ENCODE results near the gene EEIG2. TPM values are rescaled to one million over a fixed set of nuclear protein-coding genes. Genes with fewer than 3 reads are reported as not detected.

The EEIG2 gene
- total and polyA plus RNA-seq, 9 of the 15 experiments (the other 6 are each of a cell fraction or from before 2014, with no cell fraction given), result 6.1 to 26.9 (median 15.2) TPM

DNA sequence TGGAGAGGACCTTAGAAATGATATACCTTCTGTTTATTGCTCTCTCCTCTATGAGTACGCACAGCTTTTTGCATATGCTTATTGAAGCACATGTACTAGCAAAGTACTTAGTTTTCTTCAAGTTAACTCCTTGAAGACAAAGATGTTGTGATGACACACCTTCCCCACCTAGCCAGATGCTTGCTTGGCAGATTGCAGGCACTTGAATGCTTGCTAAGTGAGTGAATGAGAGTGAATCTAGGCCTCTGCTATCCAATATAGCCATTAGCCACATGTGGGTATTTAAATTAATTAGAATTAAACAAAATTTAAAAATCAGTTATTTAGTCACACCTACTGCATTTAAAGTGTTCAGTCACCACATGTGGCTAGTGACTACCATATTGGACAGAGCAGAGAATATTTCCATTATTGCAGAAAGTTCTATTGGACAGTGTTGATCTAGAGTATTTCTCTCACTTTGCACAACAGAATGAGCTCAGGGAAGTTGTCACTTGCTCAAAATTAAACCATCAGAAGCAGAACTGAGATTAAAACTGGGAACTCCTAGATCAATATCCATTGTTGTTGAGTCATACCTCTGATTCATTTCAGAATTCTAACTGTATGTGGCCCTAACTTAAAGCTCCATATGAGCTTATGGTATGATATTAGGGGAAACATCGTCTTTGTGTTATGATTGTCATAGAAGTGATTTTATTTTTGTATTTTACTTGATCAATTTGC lies 8.6 kb upstream of the EEIG2 start:
- CTCF ChIA-PET (ENCODE audit: low intra/inter-chr PET ratio), result no interaction called here
- Histone ChIP-seq H4K20me1 (replicated peaks; ENCODE audit: control insufficient read depth, insufficient read depth, low read length) (no peaks in the 10 kb centered on the region), H3K4me3 (no peak overlapping the region), H3K4me2 (ENCODE audit: insufficient read depth, low read length) (no peak overlapping the region), H3K27ac (ENCODE audit: extremely low read depth, low read depth, low read length) (no peak overlapping the region), H3K4me1 (replicated peaks in 1 of 2; ENCODE audit: control insufficient read depth in 2 of 2, insufficient read depth in 2 of 2, low read length in 2 of 2) (peaks cover 0 to 20% of the 10 kb centered on the region in 2 experiments; a peak in 4 of 5 replicates), H3K9me3 (replicated peaks; ENCODE audit: control insufficient read depth, insufficient read depth, low read depth, low read length) (no peaks in the 10 kb centered on the region), H3K79me2 (ENCODE audit: control insufficient read depth, insufficient read depth, low read length) (no peaks in the 10 kb centered on the region), H2AFZ (ENCODE audit: low read depth, low read length) (no peak overlapping the region), H3K9ac (ENCODE audit: insufficient read depth in 1 of 2, low read depth in 2 of 2, low read length in 2 of 2) (no peak overlapping the region), H3K9me1 (ENCODE audit: control insufficient read depth, insufficient read depth, low read length) (no peaks in the 10 kb centered on the region), H3K36me3 (ENCODE audit: control insufficient read depth, insufficient read depth, low read length) (no peaks in the 10 kb centered on the region), H3K27me3 (ENCODE audit: control insufficient read depth in 2 of 2, insufficient read depth in 2 of 2, low read length in 2 of 2) (no peaks in the 10 kb centered on the region)
- FAIRE-seq, result no peak
- TF ChIP-seq CEBPG (CRISPR knock-in tag; IDR thresholded peaks at IDR 0.05) (no peak), CEBPG (tag; conservative IDR thresholded peaks at IDR 0.05 in 1 of 2, IDR thresholded peaks at IDR 0.05 in 1 of 2) (0 out of 4 replicates have a peak, but pooled peaks of 1 of the 2 experiments have one; percentile 27), LEF1 (IDR thresholded peaks at IDR 0.05) (peak; percentile 16; the same call in 1 of the 2 replicates), JUND (IDR thresholded peaks at IDR 0.05; ENCODE audit: borderline replicate concordance, low read depth, low read length) (peak; percentile 65), JUND (tag; IDR thresholded peaks at IDR 0.05; ENCODE audit: borderline replicate concordance, low read depth, low read length) (peak; percentile 75; the same call in 2 of the 3 replicates), DPF2 (IDR thresholded peaks at IDR 0.05) (peak; percentile 47; the same call in 1 of the 2 replicates), NCOA4 (IDR thresholded peaks at IDR 0.05; ENCODE audit: partially characterized antibody) (no peak), SMARCE1 (IDR thresholded peaks at IDR 0.05) (peak; percentile 50; the same call in 1 of the 2 replicates), ZFP36 (IDR thresholded peaks at IDR 0.05; ENCODE audit: low read depth, low read length, partially characterized antibody) (no peak), SOX6 (IDR thresholded peaks at IDR 0.05) (peak; percentile 33; the same call in 1 of the 2 replicates), ZZZ3 (IDR thresholded peaks at IDR 0.05) (no peak), ZNF316 (IDR thresholded peaks at IDR 0.05) (0 out of 2 replicates have a peak, but pooled peaks have one; percentile 2), NEUROD1 (IDR thresholded peaks at IDR 0.05; ENCODE audit: borderline replicate concordance, low read depth, low read length, partially characterized antibody) (no peak), ARID1B (IDR thresholded peaks at IDR 0.05) (peak; percentile 49; the same call in 1 of the 2 replicates), FOSL1 (tag; conservative IDR thresholded peaks at IDR 0.05) (peak; percentile 84), NFE2 (IDR thresholded peaks at IDR 0.05; ENCODE audit: low read depth) (peak; percentile 65)
- TF ChIP-seq, protein P1, sequence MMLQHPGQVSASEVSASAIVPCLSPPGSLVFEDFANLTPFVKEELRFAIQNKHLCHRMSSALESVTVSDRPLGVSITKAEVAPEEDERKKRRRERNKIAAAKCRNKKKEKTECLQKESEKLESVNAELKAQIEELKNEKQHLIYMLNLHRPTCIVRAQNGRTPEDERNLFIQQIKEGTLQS (IDR thresholded peaks at IDR 0.05), result peak; percentile 68
- TF ChIP-seq, protein P1 (CRISPR knock-in tag; conservative IDR thresholded peaks at IDR 0.05), result no peak
- 55% methylated on average over 2 of the region's 2 CpGs for WGBS (ENCODE audit: insufficient coverage, low coverage, missing lambda C conversion rate)
- POLR2A ChIA-PET, result interaction anchor here (0.6 to 1.2 kb wide), 3 partner anchors 9 to 18 kb away, joined by 3 to 6 read pairs (median 4); partner anchors contain the start of gene EEIG2
- ATAC-seq, result no peak; the same call in 1 of the 3 replicates
- in situ Hi-C loops (cut with MboI) (no loop called here), intact Hi-C loops (cut with micrococcal nuclease) (no loop called here)
- no peak for DNase-seq (ENCODE audit: extremely low read depth in 1 of 4, low spot score in 3 of 4)
- BruUV-seq (replicated peaks), result no TSS peak

All from K562 (cell line).